ENCODE measurements around the gene AWAT2.

The AWAT2 gene

DNA sequence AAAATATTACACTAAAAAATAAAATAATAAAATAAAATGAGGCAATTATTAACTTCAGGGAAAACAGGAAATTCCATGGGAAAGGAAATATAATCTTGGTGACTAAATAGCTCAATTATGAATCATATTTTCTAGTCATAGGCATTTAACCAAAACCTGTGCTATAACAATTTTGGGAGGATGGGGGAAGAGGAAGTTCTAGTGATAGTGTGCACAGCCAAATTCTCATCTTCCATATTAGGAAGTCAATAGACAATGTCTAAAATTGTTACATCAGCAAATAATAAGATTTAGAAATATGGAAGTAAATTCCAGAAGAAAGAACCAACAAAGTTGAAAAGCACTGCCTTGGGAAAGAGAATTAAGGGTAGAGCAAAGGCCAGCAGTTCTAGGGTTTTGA, 2.8 kb downstream of the AWAT2 start:
- Histone ChIP-seq H3K4me3 (ENCODE audit: insufficient read depth in 1 of 2, low read depth in 1 of 2, low read length in 2 of 2) (no peak overlapping the region), H2BK5ac (ENCODE audit: low read depth, low read length, poor library complexity, severe bottlenecking) (no peak overlapping the region), H3K4ac (ENCODE audit: low read depth in 1 of 2, low read length in 2 of 2) (no peak overlapping the region), H3K27me3 (ENCODE audit: control insufficient read depth in 1 of 2, insufficient read depth in 1 of 2, low read length in 2 of 2) (peaks cover 0 to 33% of the 10 kb centered on the region in 2 experiments), H3K27ac (ENCODE audit: low read length, poor library complexity, severe bottlenecking) (no peak overlapping the region), H3K18ac (ENCODE audit: low read depth in 1 of 2, low read length in 2 of 2) (no peak overlapping the region), H2AK5ac (ENCODE audit: low read length, severe bottlenecking) (no peak overlapping the region), H3K14ac (ENCODE audit: low read length in 2 of 2) (no peak overlapping the region), H2BK120ac (ENCODE audit: low read depth, low read length) (no peak overlapping the region), H2BK15ac (ENCODE audit: low read depth, poor library complexity, severe bottlenecking) (no peak overlapping the region), H3K36me3 (ENCODE audit: control insufficient read depth in 1 of 2, insufficient read depth in 2 of 2, low read depth in 1 of 2, low read length in 2 of 2) (no peaks in the 10 kb centered on the region), H4K91ac (ENCODE audit: low read length) (no peak overlapping the region), H4K8ac (ENCODE audit: low read length) (no peak overlapping the region), H3K23ac (ENCODE audit: low read length in 2 of 2) (no peak overlapping the region), H3K9ac (ENCODE audit: low read length) (no peak overlapping the region), H3K4me1 (ENCODE audit: control insufficient read depth, insufficient read depth, low read depth, low read length) (peaks cover 4% of the 10 kb centered on the region), H3K79me1 (replicated peaks; ENCODE audit: low read length, poor library complexity, severe bottlenecking) (no peaks in the 10 kb centered on the region), H2BK12ac (ENCODE audit: low read length in 2 of 2) (no peak overlapping the region), H3K9me3 (ENCODE audit: control insufficient read depth, low read length) (no peaks in the 10 kb centered on the region), H2AFZ (ENCODE audit: low read depth, low read length) (no peak overlapping the region), H3K4me2 (ENCODE audit: low read length, poor library complexity, severe bottlenecking) (no peak overlapping the region)
- DNase-seq = no peak

- Histone ChIP-seq H3K27me3 (ENCODE audit: control insufficient read depth in 1 of 2, insufficient read depth in 1 of 2, low read length in 2 of 2) (peaks cover 0 to 38% of the 10 kb centered on the region in 2 experiments), H3K9ac (ENCODE audit: low read length) (no peak overlapping the region), H2BK15ac (ENCODE audit: low read depth, poor library complexity, severe bottlenecking) (no peak overlapping the region), H3K79me1 (replicated peaks; ENCODE audit: low read length, poor library complexity, severe bottlenecking) (no peaks in the 10 kb centered on the region), H3K9me3 (ENCODE audit: control insufficient read depth, low read length) (no peaks in the 10 kb centered on the region), H3K4me1 (ENCODE audit: control insufficient read depth, insufficient read depth, low read depth, low read length) (peaks cover 4% of the 10 kb centered on the region), H2BK120ac (ENCODE audit: low read depth, low read length) (no peak overlapping the region), H2AFZ (ENCODE audit: low read depth, low read length) (no peak overlapping the region), H3K18ac (ENCODE audit: low read depth in 1 of 2, low read length in 2 of 2) (no peak overlapping the region), H3K23ac (ENCODE audit: low read length in 2 of 2) (no peak overlapping the region), H2BK12ac (ENCODE audit: low read length in 2 of 2) (no peak overlapping the region), H2AK5ac (ENCODE audit: low read length, severe bottlenecking) (no peak overlapping the region), H4K8ac (ENCODE audit: low read length) (no peak overlapping the region), H3K14ac (ENCODE audit: low read length in 2 of 2) (no peak overlapping the region), H3K36me3 (ENCODE audit: control insufficient read depth in 1 of 2, insufficient read depth in 2 of 2, low read depth in 1 of 2, low read length in 2 of 2) (no peaks in the 10 kb centered on the region), H3K4me2 (ENCODE audit: low read length, poor library complexity, severe bottlenecking) (no peak overlapping the region), H2BK5ac (ENCODE audit: low read depth, low read length, poor library complexity, severe bottlenecking) (no peak overlapping the region), H3K27ac (ENCODE audit: low read length, poor library complexity, severe bottlenecking) (no peak overlapping the region), H4K91ac (ENCODE audit: low read length) (no peak overlapping the region), H3K4ac (ENCODE audit: low read depth in 1 of 2, low read length in 2 of 2) (no peak overlapping the region), H3K4me3 (ENCODE audit: insufficient read depth in 1 of 2, low read depth in 1 of 2, low read length in 2 of 2) (no peak overlapping the region)
- WGBS = 70% methylated on average over 2 of the region's 4 CpGs
- DNase-seq = no peak
Measured at GRCh38 chrX:70044541-70045245, 5.0 kb downstream of the AWAT2 start.

DNA sequence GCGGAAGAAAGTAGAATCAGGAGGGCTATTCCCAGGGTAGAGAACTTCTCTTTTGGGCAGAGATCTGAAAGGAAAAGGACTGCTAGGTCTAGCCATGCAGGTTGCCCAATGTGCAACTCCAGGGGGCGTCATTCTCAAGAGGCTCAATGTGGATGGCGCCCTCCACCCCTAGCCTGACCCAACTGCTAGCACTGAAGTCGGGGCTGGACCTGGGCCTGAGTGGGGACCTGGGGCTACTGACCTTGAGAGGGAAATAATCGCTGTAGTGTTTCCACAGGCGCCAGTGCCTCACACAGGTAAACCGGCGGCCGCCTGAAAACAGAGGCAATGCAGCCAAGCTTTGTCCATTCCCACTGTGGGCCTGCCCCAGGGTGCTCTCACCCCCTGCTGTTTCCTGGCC, 6.1 kb downstream of the AWAT2 start:
- no peak for DNase-seq
- no peak overlapping the region for H3K4me2 ChIP-seq (ENCODE audit: low read length, poor library complexity, severe bottlenecking)
- no peak overlapping the region for H2BK120ac ChIP-seq (ENCODE audit: low read depth, low read length)
- H3K4me3 ChIP-seq (ENCODE audit: insufficient read depth in 1 of 2, low read depth in 1 of 2, low read length in 2 of 2) = no peak overlapping the region
- no peak overlapping the region for H4K91ac ChIP-seq (ENCODE audit: low read length)
- no peak overlapping the region for H2AK5ac ChIP-seq (ENCODE audit: low read length, severe bottlenecking)
- H4K8ac ChIP-seq (ENCODE audit: low read length) = no peak overlapping the region
- H3K27me3 ChIP-seq (ENCODE audit: control insufficient read depth in 1 of 2, insufficient read depth in 1 of 2, low read length in 2 of 2) = peaks cover 0 to 30% of the 10 kb centered on the region in 2 experiments
- H2BK5ac ChIP-seq (ENCODE audit: low read depth, low read length, poor library complexity, severe bottlenecking) = no peak overlapping the region
- no peak overlapping the region for H3K18ac ChIP-seq (ENCODE audit: low read depth in 1 of 2, low read length in 2 of 2)
- no peaks in the 10 kb centered on the region for H3K9me3 ChIP-seq (ENCODE audit: control insufficient read depth, low read length)
- no peak overlapping the region for H2AFZ ChIP-seq (ENCODE audit: low read depth, low read length)
- no peak overlapping the region for H3K9ac ChIP-seq (ENCODE audit: low read length)
- H3K4me1 ChIP-seq (ENCODE audit: control insufficient read depth, insufficient read depth, low read depth, low read length) = peaks cover 4% of the 10 kb centered on the region
- no peak overlapping the region for H3K14ac ChIP-seq (ENCODE audit: low read length in 2 of 2)
- no peaks in the 10 kb centered on the region for H3K36me3 ChIP-seq (ENCODE audit: control insufficient read depth in 1 of 2, insufficient read depth in 2 of 2, low read depth in 1 of 2, low read length in 2 of 2)
- no peaks in the 10 kb centered on the region for H3K79me1 ChIP-seq (replicated peaks; ENCODE audit: low read length, poor library complexity, severe bottlenecking)
- no peak overlapping the region for H3K27ac ChIP-seq (ENCODE audit: low read length, poor library complexity, severe bottlenecking)
- H3K23ac ChIP-seq (ENCODE audit: low read length in 2 of 2) = no peak overlapping the region
- WGBS = 88% methylated on average over 9 of the region's 9 CpGs
- H2BK15ac ChIP-seq (ENCODE audit: low read depth, poor library complexity, severe bottlenecking) = no peak overlapping the region
- no peak overlapping the region for H2BK12ac ChIP-seq (ENCODE audit: low read length in 2 of 2)
- H3K4ac ChIP-seq (ENCODE audit: low read depth in 1 of 2, low read length in 2 of 2) = no peak overlapping the region

GRCh38 chrX:70042399-70043371, 7.1 kb downstream of the AWAT2 start:
- Histone ChIP-seq H3K4ac (ENCODE audit: low read depth in 1 of 2, low read length in 2 of 2) (no peak overlapping the region), H3K36me3 (ENCODE audit: control insufficient read depth in 1 of 2, insufficient read depth in 2 of 2, low read depth in 1 of 2, low read length in 2 of 2) (no peaks in the 10 kb centered on the region), H3K9ac (ENCODE audit: low read length) (no peak overlapping the region), H2BK12ac (ENCODE audit: low read length in 2 of 2) (no peak overlapping the region), H3K9me3 (ENCODE audit: control insufficient read depth, low read length) (no peaks in the 10 kb centered on the region), H2BK5ac (ENCODE audit: low read depth, low read length, poor library complexity, severe bottlenecking) (no peak overlapping the region), H2BK120ac (ENCODE audit: low read depth, low read length) (no peak overlapping the region), H4K8ac (ENCODE audit: low read length) (no peak overlapping the region), H3K79me1 (replicated peaks; ENCODE audit: low read length, poor library complexity, severe bottlenecking) (no peaks in the 10 kb centered on the region), H3K4me2 (ENCODE audit: low read length, poor library complexity, severe bottlenecking) (no peak overlapping the region), H3K4me1 (ENCODE audit: control insufficient read depth, insufficient read depth, low read depth, low read length) (peaks cover 4% of the 10 kb centered on the region), H3K27ac (ENCODE audit: low read length, poor library complexity, severe bottlenecking) (no peak overlapping the region), H3K14ac (ENCODE audit: low read length in 2 of 2) (no peak overlapping the region), H3K18ac (ENCODE audit: low read depth in 1 of 2, low read length in 2 of 2) (no peak overlapping the region), H2AFZ (ENCODE audit: low read depth, low read length) (no peak overlapping the region), H2BK15ac (ENCODE audit: low read depth, poor library complexity, severe bottlenecking) (no peak overlapping the region), H4K91ac (ENCODE audit: low read length) (no peak overlapping the region), H3K27me3 (ENCODE audit: control insufficient read depth in 1 of 2, insufficient read depth in 1 of 2, low read length in 2 of 2) (peaks cover 0 to 32% of the 10 kb centered on the region in 2 experiments), H3K23ac (ENCODE audit: low read length in 2 of 2) (no peak overlapping the region), H3K4me3 (ENCODE audit: insufficient read depth in 1 of 2, low read depth in 1 of 2, low read length in 2 of 2) (no peak overlapping the region), H2AK5ac (ENCODE audit: low read length, severe bottlenecking) (no peak overlapping the region)
- DNase-seq = no peak
- WGBS = 91% methylated on average over 10 of the region's 11 CpGs

Measured in mesenchymal stem cell (in vitro differentiated cells and primary cell).